H1 (cell line): ENCODE measurements around the gene TNS1.

Source experiments
- CREB1 ChIP-seq: IDR thresholded peaks from 2 replicates; pipeline ENCODE4 v1.6.1; 2012; ENCODE audit warnings: inconsistent platforms
- EP300 ChIP-seq, 2 experiments: IDR thresholded peaks; 1 replicate in 1 of 2; 2 replicates in 1 of 2; pipeline ENCODE4 v1.6.1; 2011 to 2012; ENCODE audit warnings: low read depth in 2 of 2, low read length in 2 of 2, mild to moderate bottlenecking in 2 of 2, borderline replicate concordance in 1 of 2, inconsistent platforms in 1 of 2, moderate library complexity in 1 of 2
- TF ChIP-seq, protein P1 (sequence below), 3 experiments: IDR thresholded peaks; 1 replicate in 2 of 3; 2 replicates in 1 of 3; pipeline versions ENCODE4 v1.5.1 to v1.6.1; 2011; ENCODE audit warnings: low read length in 3 of 3, mild to moderate bottlenecking in 3 of 3, inconsistent platforms in 2 of 3, low read depth in 1 of 3, moderate library complexity in 1 of 3; ENCODE audit not compliant: insufficient read depth in 1 of 3; ENCODE audit errors: control extremely low read depth in 1 of 3
- TF ChIP-seq, protein P2 (sequence below): IDR thresholded peaks from 2 replicates; pipeline ENCODE4 v1.6.1; 2012; ENCODE audit warnings: inconsistent platforms

DNA sequence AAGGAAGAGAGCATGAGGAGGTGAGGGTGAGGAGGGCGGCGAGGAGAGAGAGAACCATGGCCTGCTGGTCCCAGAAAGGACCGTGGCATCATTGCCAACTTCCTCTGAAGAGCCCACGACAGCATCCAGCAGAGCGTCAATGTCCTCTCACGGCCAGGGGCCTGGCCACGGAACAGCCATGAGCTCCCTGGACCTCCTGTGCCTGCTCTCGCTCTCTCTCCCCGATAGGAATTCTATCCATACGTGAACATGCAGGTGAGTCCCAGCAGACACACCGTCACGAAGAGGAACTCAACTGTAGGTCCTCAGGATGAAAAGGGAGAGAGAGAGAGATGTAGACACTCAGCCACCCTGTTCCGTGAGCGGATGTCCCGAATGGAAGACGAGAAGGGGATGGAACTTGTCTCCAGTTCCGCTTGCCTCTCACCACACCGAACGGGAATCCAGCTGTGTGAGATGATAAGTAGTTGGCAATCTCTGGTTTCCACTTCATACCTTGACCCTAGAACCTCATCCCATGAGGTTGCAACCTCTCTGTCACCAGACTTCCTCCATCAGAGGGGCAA is 107.6 kb downstream of the TNS1 start:
- TF ChIP-seq, protein P1, sequence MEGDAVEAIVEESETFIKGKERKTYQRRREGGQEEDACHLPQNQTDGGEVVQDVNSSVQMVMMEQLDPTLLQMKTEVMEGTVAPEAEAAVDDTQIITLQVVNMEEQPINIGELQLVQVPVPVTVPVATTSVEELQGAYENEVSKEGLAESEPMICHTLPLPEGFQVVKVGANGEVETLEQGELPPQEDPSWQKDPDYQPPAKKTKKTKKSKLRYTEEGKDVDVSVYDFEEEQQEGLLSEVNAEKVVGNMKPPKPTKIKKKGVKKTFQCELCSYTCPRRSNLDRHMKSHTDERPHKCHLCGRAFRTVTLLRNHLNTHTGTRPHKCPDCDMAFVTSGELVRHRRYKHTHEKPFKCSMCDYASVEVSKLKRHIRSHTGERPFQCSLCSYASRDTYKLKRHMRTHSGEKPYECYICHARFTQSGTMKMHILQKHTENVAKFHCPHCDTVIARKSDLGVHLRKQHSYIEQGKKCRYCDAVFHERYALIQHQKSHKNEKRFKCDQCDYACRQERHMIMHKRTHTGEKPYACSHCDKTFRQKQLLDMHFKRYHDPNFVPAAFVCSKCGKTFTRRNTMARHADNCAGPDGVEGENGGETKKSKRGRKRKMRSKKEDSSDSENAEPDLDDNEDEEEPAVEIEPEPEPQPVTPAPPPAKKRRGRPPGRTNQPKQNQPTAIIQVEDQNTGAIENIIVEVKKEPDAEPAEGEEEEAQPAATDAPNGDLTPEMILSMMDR (IDR thresholded peaks at IDR 0.05; ENCODE audit: control extremely low read depth in 1 of 3, insufficient read depth in 1 of 3, low read depth in 1 of 3, low read length in 3 of 3) = no peak
- TF ChIP-seq, protein P2, sequence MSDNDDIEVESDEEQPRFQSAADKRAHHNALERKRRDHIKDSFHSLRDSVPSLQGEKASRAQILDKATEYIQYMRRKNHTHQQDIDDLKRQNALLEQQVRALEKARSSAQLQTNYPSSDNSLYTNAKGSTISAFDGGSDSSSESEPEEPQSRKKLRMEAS = no peak
- TF ChIP-seq CREB1 (no peak), EP300 (IDR thresholded peaks at IDR 0.05; ENCODE audit: borderline replicate concordance in 1 of 2, low read depth in 2 of 2, low read length in 2 of 2) (no peak)
